ENCODE results near the gene RASL10B. TPM values are rescaled to one million over a fixed set of nuclear protein-coding genes. Genes with fewer than 3 reads are reported as not detected.
A peak's percentile ranks its signal among the peaks of the same experiment; 100 is the strongest.

The RASL10B gene
- polyA plus RNA-seq, 4 donors, result 12.2 to 14.0 (median 12.5) TPM

DNA sequence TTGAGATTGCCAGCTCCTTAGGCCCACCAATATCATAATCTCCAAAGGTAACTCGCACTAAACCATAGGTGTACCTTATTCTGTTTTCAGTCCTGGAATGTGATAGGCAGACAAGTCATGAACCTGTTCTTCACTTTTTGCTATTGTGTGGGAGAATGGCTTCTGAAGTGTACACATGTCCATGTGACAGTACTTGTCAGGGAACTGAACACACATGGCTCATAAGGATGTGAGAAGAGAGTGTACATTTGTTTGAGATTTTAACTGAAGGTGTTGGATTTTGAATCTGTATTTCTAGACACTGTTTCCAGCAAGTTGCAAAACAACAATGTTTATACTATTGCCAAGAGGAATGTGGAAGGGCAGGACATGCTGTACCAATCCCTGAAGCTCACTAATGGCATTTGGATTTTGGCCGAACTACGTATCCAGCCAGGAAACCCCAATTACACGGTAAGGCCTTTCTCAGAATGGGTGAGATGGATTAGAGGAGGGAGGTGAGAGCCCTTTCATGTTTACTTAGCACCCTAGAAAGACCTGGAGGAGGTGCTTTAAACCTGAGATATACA lies 14.5 kb upstream of the RASL10B start:
- DNase-seq (ENCODE audit: low read depth in 4 of 4, low spot score in 3 of 4), result no peak

DNA sequence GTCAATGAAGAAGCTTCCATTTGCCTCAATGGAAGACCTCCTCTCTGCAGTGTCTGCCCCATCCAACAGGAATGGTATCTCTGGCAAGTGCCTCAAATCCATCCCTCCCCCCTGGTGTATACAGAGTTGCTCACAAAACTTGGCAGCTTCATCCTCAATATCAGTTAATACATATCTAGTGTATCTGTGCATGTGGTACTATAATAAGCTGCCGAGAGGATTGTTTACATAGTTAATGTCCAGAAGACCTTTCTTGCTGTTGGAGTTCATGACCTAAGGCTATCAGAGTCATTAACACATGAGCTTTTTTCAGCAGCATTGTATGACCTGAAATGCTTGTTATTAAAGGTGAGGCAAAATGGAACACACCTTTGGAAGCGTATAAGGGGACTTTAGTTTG lies 14.0 kb upstream of the RASL10B start:
- DNase-seq (ENCODE audit: low read depth in 4 of 4, low spot score in 3 of 4), result no peak

DNA sequence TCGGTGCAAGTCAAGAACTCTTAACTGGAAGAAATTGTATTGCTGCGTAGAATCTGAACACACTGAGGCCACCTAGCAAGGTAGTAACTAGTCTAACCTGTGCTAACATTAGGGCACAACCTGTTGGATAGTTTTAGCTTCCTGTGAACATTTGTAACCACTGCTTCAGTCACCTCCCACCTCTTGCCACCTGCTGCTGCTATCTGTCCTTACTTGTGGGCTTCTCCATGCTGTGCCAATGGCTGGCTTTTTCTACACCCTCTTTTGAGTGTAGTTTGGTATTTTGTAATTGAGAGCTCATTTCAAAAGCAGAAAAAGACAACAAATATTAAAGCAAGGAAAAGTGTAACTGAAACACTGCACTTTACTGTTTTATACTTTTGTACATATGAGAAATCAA lies 7.7 kb upstream of the RASL10B start:
- no peak for DNase-seq (ENCODE audit: low read depth in 4 of 4, low spot score in 3 of 4)

DNA sequence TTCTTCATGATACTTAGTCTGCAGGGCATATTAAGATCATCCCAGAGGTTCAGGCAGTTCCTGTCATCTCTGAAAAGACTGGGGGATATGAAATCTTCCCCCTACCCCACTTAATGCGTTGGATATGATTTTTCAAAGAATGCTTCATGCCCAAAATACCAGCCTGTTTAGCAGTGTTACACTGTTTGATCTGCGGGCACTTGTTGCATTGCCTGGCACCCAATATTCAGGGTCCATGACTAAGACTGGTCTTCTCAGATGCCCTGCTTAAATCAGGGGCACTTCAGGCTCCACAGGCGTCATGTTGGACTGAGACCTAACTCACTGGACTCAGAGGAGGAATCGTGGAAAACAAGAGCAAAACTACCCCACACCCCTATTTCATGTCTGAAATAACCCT lies 6.4 kb upstream of the RASL10B start:
- DNase-seq (ENCODE audit: low read depth in 4 of 4, low spot score in 3 of 4), result no peak

DNA sequence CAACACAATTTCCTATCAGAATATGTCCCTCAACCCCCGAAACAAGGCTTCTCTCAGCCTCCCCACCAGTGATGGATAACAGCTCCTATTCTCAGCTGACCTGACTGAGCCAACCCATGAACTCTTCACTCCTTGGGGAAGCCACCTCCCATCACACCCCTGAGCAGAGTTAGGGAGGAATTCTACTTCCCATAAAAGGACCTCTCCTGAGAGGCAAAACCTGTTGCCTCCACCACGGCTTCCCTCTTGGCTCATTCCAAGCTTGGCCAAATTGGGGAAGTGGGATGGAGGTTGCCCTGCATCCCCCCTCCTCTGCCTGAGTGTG lies 5.7 kb upstream of the RASL10B start:
- no peak for DNase-seq (ENCODE audit: low read depth in 4 of 4, low spot score in 3 of 4)

DNA sequence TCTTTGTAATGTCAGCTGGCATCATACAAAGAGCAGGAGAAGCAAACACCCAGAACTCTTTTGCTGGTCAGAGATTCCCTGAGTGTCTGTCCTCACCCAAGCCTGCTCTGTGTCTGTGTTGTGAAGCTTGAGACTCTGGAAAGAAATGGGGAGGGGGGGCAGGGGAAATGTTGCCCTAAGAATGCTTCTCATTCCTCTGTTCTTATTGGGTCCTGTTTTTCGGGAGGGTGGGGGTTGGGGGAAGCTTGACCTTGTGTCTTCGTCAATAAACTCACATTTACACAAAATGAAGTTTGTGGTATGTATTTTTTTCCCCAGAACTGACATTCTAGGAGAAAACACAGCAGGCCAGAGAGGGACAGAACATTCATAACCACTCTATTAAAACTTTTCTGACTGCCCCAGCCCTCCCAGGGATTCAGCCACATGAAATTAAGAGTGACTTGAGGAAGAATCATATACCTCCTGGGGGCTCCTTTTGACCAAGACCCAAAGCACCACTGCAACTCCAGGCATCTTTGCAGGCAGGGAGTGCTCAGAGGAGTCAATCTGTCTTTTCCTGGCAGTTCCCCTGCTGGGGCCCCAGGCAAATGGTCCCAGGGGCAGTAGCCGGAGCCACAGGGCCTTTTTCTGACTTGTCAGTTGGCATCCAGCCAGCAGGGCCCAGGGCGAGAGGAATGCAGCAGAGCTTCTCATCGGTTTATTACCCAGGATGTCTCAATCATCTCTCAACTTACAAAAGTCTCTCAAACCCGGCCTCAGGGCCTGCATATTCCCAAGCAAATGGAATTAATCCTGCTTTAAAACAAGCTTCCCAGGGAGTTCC lies 5.1 kb upstream of the RASL10B start:
- peak in 3 of 4 donors; percentile 43 to 51 (median 47) for DNase-seq (ENCODE audit: low read depth in 4 of 4, low spot score in 3 of 4)

DNA sequence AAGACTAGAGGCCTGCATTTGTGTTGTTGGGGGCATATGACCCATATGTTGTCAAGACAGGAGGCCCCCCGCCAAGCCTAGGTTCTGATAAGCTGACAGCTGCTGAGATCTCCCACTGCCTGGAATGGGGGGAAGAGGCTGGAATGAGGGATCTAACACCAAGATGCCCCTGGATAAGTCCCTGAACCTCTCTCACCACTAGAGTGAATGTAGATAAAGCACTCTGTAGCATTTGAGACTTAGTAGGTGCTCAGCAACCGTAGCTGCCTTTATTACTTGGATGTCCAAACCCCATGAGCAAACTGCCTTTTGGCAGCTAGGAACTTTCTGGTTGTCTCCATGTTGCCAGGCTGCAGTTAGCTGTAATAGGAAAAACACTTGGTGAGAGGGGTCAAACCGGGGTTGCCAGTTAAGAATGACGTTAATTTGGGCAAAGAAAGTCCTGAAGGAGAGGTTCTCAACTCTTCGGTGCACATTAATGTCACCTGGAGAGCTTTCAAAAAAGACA lies 4.4 kb upstream of the RASL10B start:
- no peak for DNase-seq (ENCODE audit: low read depth in 4 of 4, low spot score in 3 of 4)

DNA sequence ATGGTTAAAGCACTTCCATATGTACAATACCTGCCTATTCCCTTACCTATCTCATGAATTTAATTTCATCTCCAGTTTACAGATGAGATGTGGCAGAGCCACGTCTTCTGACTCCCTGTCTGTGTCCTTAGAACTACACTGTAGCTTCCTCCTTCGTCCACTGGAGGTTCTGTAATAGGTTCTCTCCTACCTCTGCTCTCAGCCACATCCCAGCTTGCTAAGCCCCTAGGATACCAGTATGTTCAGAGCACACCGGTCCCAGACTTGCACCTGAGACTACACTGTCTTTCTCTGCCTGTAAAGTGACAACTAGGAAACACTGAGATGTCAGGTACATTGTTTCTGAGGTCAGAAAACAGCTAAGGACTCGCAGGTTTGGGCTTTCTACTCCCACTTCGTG lies 3.8 kb upstream of the RASL10B start:
- DNase-seq (ENCODE audit: low read depth in 4 of 4, low spot score in 3 of 4), result no peak

DNA sequence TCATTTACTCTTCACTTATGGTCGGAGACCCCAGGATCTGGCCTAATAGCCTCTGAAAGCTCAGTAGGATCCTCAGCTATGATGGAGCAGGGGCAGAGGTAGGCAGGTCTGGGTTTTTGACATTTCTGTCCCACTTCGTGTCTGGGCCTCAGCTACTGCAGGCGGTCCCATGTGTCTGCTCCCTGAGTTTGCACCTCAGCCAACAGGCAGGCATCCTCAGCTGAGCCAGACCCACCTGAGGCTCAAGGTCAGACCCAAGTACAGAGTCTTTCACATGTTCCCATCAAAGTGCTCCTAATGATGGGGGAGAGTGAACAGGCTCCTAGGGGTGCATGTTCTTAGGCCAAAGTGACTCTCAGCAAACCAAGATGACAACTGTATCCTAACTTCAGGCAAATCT lies 2.9 kb upstream of the RASL10B start:
- DNase-seq (ENCODE audit: low read depth in 4 of 4, low spot score in 3 of 4), result no peak

DNA sequence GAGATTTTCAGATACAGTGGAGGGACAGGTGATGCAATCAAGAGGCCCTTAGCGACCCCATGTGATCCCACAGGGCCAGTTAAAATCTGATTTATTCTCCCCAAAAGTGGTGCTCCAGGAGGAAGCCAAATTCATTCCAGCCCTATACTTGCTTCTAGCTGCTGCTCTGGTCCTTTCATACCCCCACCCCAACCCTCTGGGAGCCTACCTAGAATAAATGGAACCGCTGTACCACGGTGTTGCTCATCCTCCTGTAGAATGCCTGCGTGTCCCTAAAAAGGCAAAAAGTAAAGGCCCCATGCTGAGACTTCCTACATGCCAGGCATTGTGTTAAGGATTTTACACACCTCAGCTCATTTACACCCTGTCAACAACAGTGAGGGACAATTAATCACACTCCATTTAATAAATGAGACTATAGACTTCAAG lies 2.0 kb upstream of the RASL10B start:
- no peak for DNase-seq (ENCODE audit: low read depth in 4 of 4, low spot score in 3 of 4)

DNA sequence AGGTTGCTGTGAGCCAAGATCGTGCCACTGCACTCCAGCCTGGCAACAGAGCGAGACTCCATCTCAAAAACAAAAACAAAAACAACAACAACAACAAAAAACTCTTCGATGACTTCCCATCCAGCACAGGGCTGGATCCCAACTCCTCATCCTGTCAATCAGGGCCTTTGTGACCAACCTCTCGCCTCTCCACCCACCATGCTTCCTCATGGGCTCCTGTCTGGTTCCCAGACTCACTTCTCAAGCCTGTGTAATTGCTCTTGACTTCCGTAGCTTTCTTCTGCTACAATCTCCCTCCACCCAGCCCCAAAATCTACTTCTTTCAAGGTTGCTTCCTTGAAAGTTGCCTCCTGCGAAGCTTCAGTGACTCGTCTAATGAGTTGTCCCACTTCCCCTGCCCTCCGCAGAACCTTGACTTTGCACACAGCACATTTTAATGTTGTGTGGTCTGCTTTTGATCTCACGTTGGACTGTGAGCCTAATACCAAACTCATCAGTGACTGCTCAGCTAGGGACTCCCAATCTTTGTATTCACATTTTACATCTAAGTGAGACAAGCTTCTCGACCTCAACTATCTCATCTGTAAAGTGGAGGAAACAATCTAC lies 936 bp upstream of the RASL10B start:
- DNase-seq (ENCODE audit: low read depth in 4 of 4, low spot score in 3 of 4), result no peak

DNA sequence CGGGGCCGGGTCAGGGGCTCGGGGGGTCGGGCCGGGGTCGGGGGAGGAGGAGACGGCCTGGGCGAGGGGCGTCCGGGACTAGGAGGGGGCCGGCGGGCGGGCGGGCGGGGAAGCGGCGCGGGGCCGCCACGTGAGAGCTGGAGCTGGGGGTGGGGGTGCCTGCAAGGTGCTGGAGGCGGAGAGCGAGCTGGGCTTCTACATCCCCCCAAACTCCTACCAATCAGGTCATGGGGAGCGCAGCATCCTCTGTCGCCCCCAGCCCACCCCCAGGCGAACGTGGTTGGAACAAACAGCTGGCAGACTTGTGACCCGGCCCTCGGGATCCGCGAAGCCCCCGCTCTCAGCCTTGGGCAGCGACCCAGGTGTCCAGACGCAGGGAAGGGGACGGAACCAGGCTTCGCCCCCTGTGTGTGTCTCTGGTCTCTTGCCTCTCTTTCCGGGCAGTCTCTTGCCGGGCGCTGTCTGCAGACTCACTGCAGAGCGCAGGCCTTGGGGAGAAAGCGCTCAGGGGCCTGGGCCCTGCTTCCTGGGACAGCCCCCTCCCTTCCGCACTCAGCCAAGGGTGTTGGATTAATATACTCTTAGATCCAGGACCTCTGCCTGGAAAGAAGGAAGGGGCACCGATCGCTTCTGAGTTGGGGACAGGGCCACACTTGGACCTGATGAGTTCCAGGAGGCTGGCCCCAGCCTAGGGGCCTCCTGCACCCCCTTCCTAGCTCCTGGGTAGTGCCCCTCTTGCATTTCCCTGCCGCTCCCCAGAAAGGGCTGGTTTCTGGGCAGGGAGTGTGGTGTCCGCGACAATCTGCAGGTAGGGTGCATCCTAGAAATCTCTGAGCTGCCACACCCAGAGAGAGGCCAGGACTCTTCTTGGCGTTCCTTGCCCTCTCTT lies 722 bp downstream of the RASL10B start:
- DNase-seq (ENCODE audit: low read depth in 4 of 4, low spot score in 3 of 4), result no peak

DNA sequence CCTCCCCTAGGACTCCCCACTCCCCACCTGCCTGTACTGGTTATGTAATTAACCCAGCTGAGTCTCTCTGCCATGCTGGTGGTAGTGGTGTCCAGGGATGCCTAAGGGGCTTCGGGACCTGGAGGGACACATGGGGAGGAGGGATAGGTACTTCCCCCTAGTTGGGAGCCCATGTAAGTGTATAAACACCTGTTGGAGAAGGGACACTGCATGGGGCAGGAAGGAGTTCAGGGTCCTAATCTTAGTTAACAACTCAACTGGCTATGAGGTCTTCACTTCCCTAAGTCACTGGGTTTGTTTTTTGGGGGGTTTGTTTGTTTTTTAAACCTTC lies 1.3 kb downstream of the RASL10B start:
- no peak for DNase-seq (ENCODE audit: low read depth in 4 of 4, low spot score in 3 of 4)

DNA sequence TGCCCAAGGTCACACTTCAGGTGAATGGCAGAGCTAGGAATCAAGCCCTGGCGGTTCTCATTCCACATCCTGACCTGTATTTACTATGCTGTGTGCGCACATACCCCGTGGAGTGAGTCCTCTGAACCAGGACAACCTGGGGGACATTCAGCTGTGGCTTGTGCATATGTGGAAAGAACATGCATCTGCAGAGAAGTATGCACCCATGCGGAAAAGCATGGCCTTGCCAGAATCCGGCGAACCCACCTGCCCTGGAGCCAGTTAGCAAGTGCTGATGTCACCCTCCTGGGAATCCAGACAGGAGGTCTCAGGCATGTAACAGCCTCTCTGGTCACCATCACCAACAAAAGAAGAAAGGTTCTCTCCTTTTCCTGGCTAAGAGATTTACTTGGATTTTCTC lies 1.9 kb downstream of the RASL10B start:
- DNase-seq (ENCODE audit: low read depth in 4 of 4, low spot score in 3 of 4), result no peak

DNA sequence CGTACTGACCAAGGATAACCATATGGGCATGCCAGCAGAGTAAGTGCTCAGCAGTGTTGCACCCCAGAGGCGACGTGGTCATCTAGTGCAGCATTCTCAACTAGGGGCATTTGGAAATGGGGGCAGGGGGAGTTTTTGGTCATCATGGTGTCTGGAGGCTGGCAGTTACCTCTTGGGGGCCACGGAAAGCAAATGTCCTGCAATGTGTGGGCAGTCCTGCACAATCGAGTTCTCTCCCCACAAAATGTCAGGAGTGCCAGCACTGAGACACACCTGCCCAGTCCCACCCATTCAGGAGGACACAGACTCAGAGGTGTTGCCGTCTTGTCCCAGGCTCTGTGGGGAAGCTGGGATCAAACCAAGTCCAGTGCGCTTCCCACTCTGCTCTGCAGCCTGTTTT lies 3.0 kb downstream of the RASL10B start:
- DNase-seq (ENCODE audit: low read depth in 4 of 4, low spot score in 3 of 4), result no peak

DNA sequence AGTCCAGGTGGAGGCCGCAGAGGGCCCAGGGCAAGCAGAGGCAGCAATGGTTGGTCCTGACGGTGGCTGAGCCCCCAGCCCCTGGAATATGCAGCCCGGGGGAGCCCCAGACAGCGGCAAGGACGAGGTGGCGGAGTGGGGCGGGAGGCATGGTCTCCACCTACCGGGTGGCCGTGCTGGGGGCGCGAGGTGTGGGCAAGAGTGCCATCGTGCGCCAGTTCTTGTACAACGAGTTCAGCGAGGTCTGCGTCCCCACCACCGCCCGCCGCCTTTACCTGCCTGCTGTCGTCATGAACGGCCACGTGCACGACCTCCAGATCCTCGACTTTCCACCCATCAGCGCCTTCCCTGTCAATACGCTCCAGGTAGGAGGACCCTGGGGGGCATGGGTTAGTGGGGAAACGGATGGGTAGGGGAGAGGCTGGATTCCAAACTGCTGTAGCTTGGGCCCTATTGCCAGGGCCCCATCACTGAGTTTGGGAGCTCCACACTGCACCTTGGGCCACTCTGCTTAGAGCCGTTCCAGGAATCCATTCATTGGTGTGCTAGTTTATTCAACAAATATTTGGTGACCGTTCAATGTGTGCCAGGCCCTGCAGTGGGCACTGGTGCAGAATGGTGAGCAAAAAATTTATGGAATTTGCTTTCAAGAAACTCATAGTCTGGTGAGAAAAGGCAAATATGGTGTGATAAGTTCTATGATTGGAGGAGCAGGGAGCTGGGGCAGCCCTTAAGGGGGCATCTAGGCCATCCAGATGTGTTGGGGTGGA lies 3.8 kb downstream of the RASL10B start:
- DNase-seq (ENCODE audit: low read depth in 4 of 4, low spot score in 3 of 4), result no peak

DNA sequence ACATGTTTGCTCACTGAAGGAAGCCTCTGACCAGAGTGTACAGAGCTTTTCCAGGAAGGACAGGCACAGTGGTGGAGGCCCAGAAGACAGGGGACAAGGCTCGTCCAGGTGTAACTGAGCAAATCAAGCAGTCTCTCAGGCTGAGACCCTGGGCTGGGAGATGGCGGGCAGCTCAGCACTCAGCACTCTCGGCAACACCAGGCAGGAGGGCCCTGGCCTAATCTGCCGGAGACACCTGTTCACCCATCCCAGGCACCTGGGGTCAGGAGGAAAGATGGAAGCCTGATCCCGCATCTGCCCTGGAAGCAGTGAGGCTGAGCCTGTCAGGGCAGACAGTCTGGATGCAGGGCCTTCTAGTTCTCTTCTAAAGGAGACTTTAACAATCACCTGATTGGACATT lies 4.8 kb downstream of the RASL10B start:
- no peak for DNase-seq (ENCODE audit: low read depth in 4 of 4, low spot score in 3 of 4)

DNA sequence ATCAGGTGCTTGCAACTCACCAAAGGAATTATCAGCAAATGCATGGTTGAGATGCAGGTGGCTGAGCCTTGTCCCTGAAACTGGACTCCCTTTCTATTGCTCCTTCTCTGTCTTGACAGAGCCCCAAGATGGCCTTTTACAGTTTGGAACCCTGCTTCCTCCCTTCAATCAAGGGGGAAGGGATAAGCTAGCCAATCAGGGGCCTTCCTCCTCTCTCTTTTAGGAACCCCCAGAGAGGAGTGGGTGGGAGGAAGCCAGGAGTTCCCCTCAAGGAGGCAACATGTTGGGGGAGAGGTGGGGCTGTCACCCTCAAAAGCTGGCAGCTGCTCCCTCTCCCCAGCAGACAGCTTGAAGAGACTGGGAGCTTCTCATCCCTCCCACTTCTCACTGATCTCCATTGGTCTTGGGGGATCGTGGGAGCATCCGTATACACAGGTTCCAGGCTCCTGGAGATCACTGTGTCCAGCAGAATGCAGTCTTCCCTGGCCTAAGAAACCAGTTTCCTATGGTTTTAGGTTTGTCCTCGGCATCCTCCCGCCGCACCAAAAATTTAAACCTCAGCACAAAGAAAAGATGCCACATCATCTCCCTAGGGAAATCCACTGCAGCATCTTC lies 7.2 kb downstream of the RASL10B start:
- no peak for DNase-seq (ENCODE audit: low read depth in 4 of 4, low spot score in 3 of 4)

DNA sequence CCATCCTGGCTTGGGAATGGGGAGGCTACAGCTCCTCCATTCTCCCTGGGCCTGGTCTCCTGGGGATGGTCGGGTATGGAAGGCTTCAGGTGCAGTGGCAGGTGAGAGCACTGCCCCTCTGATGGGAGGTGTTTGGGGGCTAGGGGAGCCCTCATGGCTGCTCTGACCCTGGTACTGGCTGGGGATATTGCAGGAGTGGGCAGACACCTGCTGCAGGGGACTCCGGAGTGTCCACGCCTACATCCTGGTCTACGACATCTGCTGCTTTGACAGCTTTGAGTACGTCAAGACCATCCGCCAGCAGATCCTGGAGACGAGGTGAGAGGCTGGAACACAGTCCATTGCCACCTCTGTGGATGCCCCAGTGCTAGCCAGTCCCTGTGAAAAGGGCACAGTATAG lies 8.8 kb downstream of the RASL10B start:
- DNase-seq (ENCODE audit: low read depth in 4 of 4, low spot score in 3 of 4), result no peak

Measured in right renal pelvis (tissue), 4 donors.